Measurements from ENCODE around the gene TRAK1.
"Not testable (repeated sequence)": the region's sequence is repeated elsewhere in the genome, so short reads cannot be mapped to it uniquely, and the experiment has no call there.

Gene TRAK1

GRCh38 chr3:42090973-42091731 is at the start of gene TRAK1:
TRAK1 (plus strand) TSS chr3:42091357; CDS start chr3:42091470, 113 bp downstream.
- DNase-seq (ENCODE audit: low read depth) = peak; percentile 90
- no peak for TF ChIP-seq CTCF (conservative IDR thresholded peaks at IDR 0.05; ENCODE audit: low read depth, low read length)
- peak within 1 kb of the TSS; percentile 47 for H3K4me3 ChIP-seq (ENCODE audit: low read length)

- no peak for DNase-seq (ENCODE audit: low read depth)
- TF ChIP-seq CTCF (conservative IDR thresholded peaks at IDR 0.05; ENCODE audit: low read depth, low read length) = no peak
- no peak overlapping the region for H3K4me3 ChIP-seq (ENCODE audit: low read length)
These were observed 48.4 kb upstream of the TRAK1 start for GRCh38 chr3:42042747-42043098.

GRCh38 chr3:42043099-42043813 is 47.9 kb upstream of the TRAK1 start:
- no peak overlapping the region for H3K4me3 ChIP-seq (ENCODE audit: low read length)
- DNase-seq (ENCODE audit: low read depth) = peak; percentile 94
- TF ChIP-seq CTCF (conservative IDR thresholded peaks at IDR 0.05; ENCODE audit: low read depth, low read length) = no peak

- DNase-seq (ENCODE audit: low read depth) = no peak
- TF ChIP-seq CTCF (conservative IDR thresholded peaks at IDR 0.05; ENCODE audit: low read depth, low read length) = no peak
- no peak overlapping the region for H3K4me3 ChIP-seq (ENCODE audit: low read length)
These were observed 45.4 kb upstream of the TRAK1 start for GRCh38 chr3:42045708-42046243.

- H3K4me3 ChIP-seq (ENCODE audit: low read length); DNase-seq (ENCODE audit: low read depth): not testable (repeated sequence)
These were observed 42.6 kb upstream of the TRAK1 start for GRCh38 chr3:42048526-42048925.

GRCh38 chr3:42050126-42050525 is 41.0 kb upstream of the TRAK1 start:
- no peak overlapping the region for H3K4me3 ChIP-seq (ENCODE audit: low read length)
- no peak for TF ChIP-seq CTCF (conservative IDR thresholded peaks at IDR 0.05; ENCODE audit: low read depth, low read length)
- no peak for DNase-seq (ENCODE audit: low read depth)

- DNase-seq (ENCODE audit: low read depth) = no peak
- TF ChIP-seq CTCF (conservative IDR thresholded peaks at IDR 0.05; ENCODE audit: low read depth, low read length) = no peak
- no peak overlapping the region for H3K4me3 ChIP-seq (ENCODE audit: low read length)
These were observed 39.6 kb upstream of the TRAK1 start for GRCh38 chr3:42051384-42052131.

Measured in retinal pigment epithelial cell (primary cell).